Measurements from ENCODE around the gene FGF11.

FGF11 gene

GRCh38 chr17:7491583-7491982, 52.3 kb downstream of the FGF11 start:
- ChIA-PET CTCF (interaction anchor here (1.1 kb wide), 1 partner anchor 69 kb away, joined by 6 read pairs; no protein-coding TSS in a partner anchor), POLR2A (ENCODE audit: low non-redundant PET) (interaction anchor here (0.7 kb wide), 1 partner anchor 34 kb away, joined by 3 read pairs; no protein-coding TSS in a partner anchor)
- H3K27ac ChIP-seq = no peak overlapping the region

GRCh38 chr17:7493941-7494340, 54.6 kb downstream of the FGF11 start:
- H3K27ac ChIP-seq = no peak overlapping the region
- CTCF ChIA-PET = interaction anchor here (0.6 kb wide), 1 partner anchor 19 kb away, joined by 3 read pairs; no protein-coding TSS in a partner anchor
- no peak for TF ChIP-seq CTCF (conservative IDR thresholded peaks at IDR 0.05; ENCODE audit: low read depth)
- no peak for DNase-seq (ENCODE audit: low spot score)
- POLR2A ChIA-PET (ENCODE audit: low non-redundant PET) = interaction anchor here (0.8 kb wide), 1 partner anchor 67 kb away, joined by 4 read pairs; no protein-coding TSS in a partner anchor

More at GRCh38 chr17:7491583-7491982, 52.3 kb downstream of the FGF11 start:
- DNase-seq (ENCODE audit: low spot score) = no peak
- TF ChIP-seq CTCF (conservative IDR thresholded peaks at IDR 0.05; ENCODE audit: low read depth) = no peak

All from RWPE1 (cell line).